Endodermal cell (in vitro differentiated cells): ENCODE results near the gene TGFBI. TPM values are rescaled to one million over a fixed set of nuclear protein-coding genes. Genes with fewer than 3 reads are reported as not detected.
A peak's percentile ranks its signal among the peaks of the same experiment; 100 is the strongest.

ENCODE experiments used
- DNase-seq: peaks from one replicate; pipeline ENCODE4 v3.0.0-alpha.2; 2017
- H3K27ac ChIP-seq: 2 replicates; pipeline ENCODE4 v1.5.1; 2013; ENCODE audit warnings: mild to moderate bottlenecking, low read depth, low read length, moderate library complexity
- H3K27me3 ChIP-seq: 2 replicates; pipeline ENCODE4 v1.6.1; 2013; ENCODE audit warnings: mild to moderate bottlenecking, low read length, moderate library complexity; ENCODE audit not compliant: insufficient read depth, control insufficient read depth, poor library complexity, severe bottlenecking
- H3K36me3 ChIP-seq: 2 replicates; pipeline ENCODE4 v1.7.0; 2013; ENCODE audit warnings: mild to moderate bottlenecking, low read length, moderate library complexity; ENCODE audit not compliant: control insufficient read depth, insufficient read depth
- H3K4me1 ChIP-seq: one replicate; pipeline ENCODE4 v1.7.0; 2013; ENCODE audit warnings: low read length; ENCODE audit not compliant: control insufficient read depth, insufficient read depth
- H3K4me3 ChIP-seq: 2 replicates; pipeline ENCODE4 v1.5.1; 2013; ENCODE audit warnings: mild to moderate bottlenecking, low read length, moderate library complexity
- H3K9ac ChIP-seq: 2 replicates; pipeline ENCODE4 v1.6.1; 2013; ENCODE audit warnings: mild to moderate bottlenecking, low read length, moderate library complexity; ENCODE audit not compliant: poor library complexity, severe bottlenecking; ENCODE audit errors: extremely low read depth
- H3K9me3 ChIP-seq: 2 replicates; pipeline ENCODE4 v1.6.1; 2013; ENCODE audit warnings: mild to moderate bottlenecking, low read length, moderate library complexity; ENCODE audit not compliant: control insufficient read depth
- H3K27ac Mint-ChIP-seq: 2 replicates; pipeline ENCODE4 v1.8.0; 2020; ENCODE audit warnings: mixed read lengths
- H3K27me3 Mint-ChIP-seq: 2 replicates; pipeline ENCODE4 v1.8.0; 2021; ENCODE audit warnings: mild to moderate bottlenecking, mixed read lengths; ENCODE audit not compliant: insufficient read depth
- H3K36me3 Mint-ChIP-seq: 2 replicates; pipeline ENCODE4 v1.8.0; 2020; ENCODE audit warnings: low read depth, mixed read lengths
- H3K4me1 Mint-ChIP-seq: 2 replicates; pipeline ENCODE4 v1.8.0; 2020; ENCODE audit warnings: mixed read lengths
- H3K4me3 Mint-ChIP-seq: 2 replicates; pipeline ENCODE4 v1.8.0; 2020; ENCODE audit warnings: mild to moderate bottlenecking, moderate library complexity, mixed read lengths
- H3K9me3 Mint-ChIP-seq: 2 replicates; pipeline ENCODE4 v1.8.0; 2020; ENCODE audit warnings: mild to moderate bottlenecking, mixed read lengths
- WGBS, 2 experiments: methylation state at CpG; one replicate each; pipeline versions ENCODE4 v1.1.5 to v1.1.7; 2013; ENCODE audit warnings: missing lambda C conversion rate in 2 of 2, mixed read lengths in 1 of 2; ENCODE audit not compliant: insufficient coverage in 1 of 2, insufficient read length in 1 of 2; 5-methylcytosine and 5-hydroxymethylcytosine counted together
- total RNA-seq, 2 donors: library from RNA; stranded (reverse); fragmentation: NEBNext Ultra II Directional in 1 of 2; extraction: Animal tissue kit (Norgen Biotek cat#: 25700) in 1 of 2; gene quantifications; 2 replicates in 1 of 2; 3 replicates in 1 of 2; pipeline ENCODE4 v1.2.1, GENCODE V29; 2021
- TF ChIP-seq, protein P1 (sequence below): fragments of 200-600 bp; sonication (generic); conservative IDR thresholded peaks from 2 replicates; pipeline ENCODE4 v1.5.0; 2021; ENCODE audit warnings: antibody characterized with exemption, mild to moderate bottlenecking

The TGFBI gene
- total RNA-seq, 2 donors from 2014 or later: 2.8 to 4.9 TPM

DNA sequence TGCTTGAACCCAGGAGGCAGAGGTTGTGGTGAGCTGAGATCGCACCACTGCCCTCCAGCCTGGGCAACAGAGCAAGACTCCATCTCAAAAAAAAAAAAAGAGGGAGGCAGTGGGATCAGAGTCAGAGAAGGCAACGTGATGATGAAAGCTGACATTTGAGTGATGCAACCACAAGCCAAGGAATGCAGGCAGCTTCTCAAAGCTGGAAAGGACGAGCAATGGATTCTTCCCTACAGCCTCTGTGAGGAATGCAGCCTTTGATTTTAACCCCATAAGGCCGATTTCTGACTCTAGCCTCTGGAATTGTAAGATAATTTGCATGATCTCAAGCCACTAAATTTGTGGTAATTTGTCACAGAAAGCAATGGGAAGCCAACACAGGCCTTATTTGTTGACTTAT, 9.8 kb downstream of the TGFBI start:
- WGBS, 2 experiments: 86 to 93% methylated on average over 3 to 4 of the region's 4 CpGs
- no peak overlapping the region for H3K4me3 ChIP-seq
- H3K27ac ChIP-seq: no peak overlapping the region
- H3K4me3 Mint-ChIP-seq: no peak overlapping the region
- peaks cover 2% of the 10 kb centered on the region for H3K4me1 Mint-ChIP-seq
- DNase-seq: no peak
- no peaks in the 10 kb centered on the region for H3K9me3 Mint-ChIP-seq
- H3K27ac Mint-ChIP-seq: no peak overlapping the region
- H3K27me3 Mint-ChIP-seq: peaks cover 22% of the 10 kb centered on the region
- no peaks in the 10 kb centered on the region for H3K4me1 ChIP-seq
- H3K9me3 ChIP-seq: no peaks in the 10 kb centered on the region
- TF ChIP-seq, protein P1, sequence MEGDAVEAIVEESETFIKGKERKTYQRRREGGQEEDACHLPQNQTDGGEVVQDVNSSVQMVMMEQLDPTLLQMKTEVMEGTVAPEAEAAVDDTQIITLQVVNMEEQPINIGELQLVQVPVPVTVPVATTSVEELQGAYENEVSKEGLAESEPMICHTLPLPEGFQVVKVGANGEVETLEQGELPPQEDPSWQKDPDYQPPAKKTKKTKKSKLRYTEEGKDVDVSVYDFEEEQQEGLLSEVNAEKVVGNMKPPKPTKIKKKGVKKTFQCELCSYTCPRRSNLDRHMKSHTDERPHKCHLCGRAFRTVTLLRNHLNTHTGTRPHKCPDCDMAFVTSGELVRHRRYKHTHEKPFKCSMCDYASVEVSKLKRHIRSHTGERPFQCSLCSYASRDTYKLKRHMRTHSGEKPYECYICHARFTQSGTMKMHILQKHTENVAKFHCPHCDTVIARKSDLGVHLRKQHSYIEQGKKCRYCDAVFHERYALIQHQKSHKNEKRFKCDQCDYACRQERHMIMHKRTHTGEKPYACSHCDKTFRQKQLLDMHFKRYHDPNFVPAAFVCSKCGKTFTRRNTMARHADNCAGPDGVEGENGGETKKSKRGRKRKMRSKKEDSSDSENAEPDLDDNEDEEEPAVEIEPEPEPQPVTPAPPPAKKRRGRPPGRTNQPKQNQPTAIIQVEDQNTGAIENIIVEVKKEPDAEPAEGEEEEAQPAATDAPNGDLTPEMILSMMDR: no peak
- no peaks in the 10 kb centered on the region for H3K36me3 ChIP-seq
- H3K36me3 Mint-ChIP-seq: no peaks in the 10 kb centered on the region
- H3K9ac ChIP-seq: no peak overlapping the region
- H3K27me3 ChIP-seq: no peaks in the 10 kb centered on the region

DNA sequence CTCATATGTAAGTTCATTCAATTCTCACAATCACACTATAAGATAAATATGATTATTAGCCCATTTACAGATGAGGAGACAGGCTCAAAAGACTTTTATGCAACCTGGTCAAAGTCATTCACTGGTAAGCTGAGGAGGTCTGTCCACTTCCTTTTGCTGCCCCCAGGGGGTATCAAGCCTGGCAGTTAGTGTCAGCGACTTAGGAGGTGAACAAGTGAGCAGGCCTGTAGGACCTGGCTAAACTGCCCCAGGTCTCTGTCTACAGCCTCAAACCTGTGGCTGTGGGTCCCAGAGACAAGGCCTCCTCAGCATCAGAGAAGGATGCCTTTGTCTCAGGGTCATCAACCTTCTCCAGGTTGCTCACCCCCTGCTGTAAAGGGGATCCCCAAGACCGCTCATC, 10.4 kb downstream of the TGFBI start:
- Mint-ChIP-seq H3K27ac (no peak overlapping the region), H3K4me1 (peaks cover 2% of the 10 kb centered on the region), H3K36me3 (no peaks in the 10 kb centered on the region), H3K27me3 (peaks cover 19% of the 10 kb centered on the region), H3K4me3 (no peak overlapping the region), H3K9me3 (no peaks in the 10 kb centered on the region)
- Histone ChIP-seq H3K9ac (no peak overlapping the region), H3K27ac (no peak overlapping the region), H3K9me3 (no peaks in the 10 kb centered on the region), H3K4me1 (no peaks in the 10 kb centered on the region), H3K27me3 (no peaks in the 10 kb centered on the region), H3K36me3 (no peaks in the 10 kb centered on the region), H3K4me3 (no peak overlapping the region)
- 83 to 88% methylated on average over 1 to 2 of the region's 2 CpGs for WGBS, 2 experiments
- DNase-seq: no peak
- TF ChIP-seq, protein P1: peak; percentile 24

DNA sequence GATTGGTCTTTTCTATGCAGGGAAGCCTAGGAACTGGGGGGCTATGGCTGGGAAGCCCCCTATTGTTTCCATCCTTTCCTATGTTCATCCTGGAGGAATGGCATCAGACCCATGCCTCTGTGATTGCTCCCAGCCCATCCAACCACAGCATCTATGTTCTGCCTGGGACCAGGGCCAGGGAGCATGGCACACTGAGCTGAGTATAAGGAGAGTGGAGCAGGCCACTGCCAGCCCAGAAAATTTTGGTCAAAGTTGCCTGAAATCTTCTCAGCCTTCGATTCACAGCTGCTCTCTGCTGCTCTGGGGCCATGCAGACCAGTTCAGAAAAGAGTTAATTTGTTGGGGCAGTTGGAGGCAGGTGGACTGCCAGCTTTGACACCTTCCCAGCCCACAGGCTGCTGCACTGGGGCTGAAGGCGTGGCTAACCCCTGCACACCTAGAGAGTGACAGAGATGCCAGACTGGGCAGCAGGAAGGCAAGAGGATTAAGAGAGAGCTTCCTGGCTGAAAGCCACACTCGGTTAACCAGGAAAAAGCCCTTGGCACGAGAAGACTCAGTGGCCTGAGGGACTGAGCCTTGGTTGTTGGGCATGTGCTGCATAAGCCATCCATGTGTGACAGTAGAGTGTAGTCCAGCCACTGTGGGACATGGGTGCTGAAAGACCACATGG, 12.1 kb downstream of the TGFBI start:
- no peaks in the 10 kb centered on the region for H3K9me3 ChIP-seq
- H3K27ac ChIP-seq: no peak overlapping the region
- DNase-seq: no peak
- whole genome bisulfite sequencing, 2 experiments: 91 to 95% methylated on average over 3 to 4 of the region's 4 CpGs
- peaks cover 2% of the 10 kb centered on the region for H3K4me1 Mint-ChIP-seq
- H3K9me3 Mint-ChIP-seq: no peaks in the 10 kb centered on the region
- no peak overlapping the region for H3K4me3 Mint-ChIP-seq
- no peaks in the 10 kb centered on the region for H3K4me1 ChIP-seq
- H3K9ac ChIP-seq: no peak overlapping the region
- H3K27ac Mint-ChIP-seq: no peak overlapping the region
- H3K4me3 ChIP-seq: no peak overlapping the region
- H3K27me3 Mint-ChIP-seq: peaks cover 19% of the 10 kb centered on the region
- no peaks in the 10 kb centered on the region for H3K36me3 Mint-ChIP-seq
- TF ChIP-seq, protein P1: no peak
- H3K27me3 ChIP-seq: no peaks in the 10 kb centered on the region
- no peaks in the 10 kb centered on the region for H3K36me3 ChIP-seq
